ENCODE results near the gene QRICH2. TPM values are rescaled to one million over a fixed set of nuclear protein-coding genes. Genes with fewer than 3 reads are reported as not detected.
"Not testable (repeated sequence)": the region's sequence is repeated elsewhere in the genome, so short reads cannot be mapped to it uniquely, and the experiment has no call there.

Gene QRICH2
- total RNA-seq, 1 donor from 2014 or later = 1.6 TPM

GRCh38 chr17:76326306-76326705 is 18.2 kb upstream of the QRICH2 start:
- no peak for ATAC-seq

GRCh38 chr17:76318586-76318985 is 10.5 kb upstream of the QRICH2 start:
- no peak for ATAC-seq

GRCh38 chr17:76317535-76317934 is 9.5 kb upstream of the QRICH2 start:
- no peak for ATAC-seq

GRCh38 chr17:76314392-76315227 is 6.5 kb upstream of the QRICH2 start:
- no peak for ATAC-seq

GRCh38 chr17:76312735-76313134 is 4.7 kb upstream of the QRICH2 start:
- ATAC-seq = no peak

- ATAC-seq = no peak
These were observed 1.4 kb upstream of the QRICH2 start for GRCh38 chr17:76309461-76309860.

GRCh38 chr17:76307299-76307965 is 644 bp downstream of the QRICH2 start:
- peak; percentile 3 for ATAC-seq

GRCh38 chr17:76305135-76305454 is 3.0 kb downstream of the QRICH2 start:
- not testable (repeated sequence) for ATAC-seq

GRCh38 chr17:76304226-76305134 is 3.6 kb downstream of the QRICH2 start:
- peak; percentile 79 for ATAC-seq

GRCh38 chr17:76297436-76297835 is 10.6 kb downstream of the QRICH2 start:
- no peak for ATAC-seq

- no peak for ATAC-seq
These were observed 11.2 kb downstream of the QRICH2 start for GRCh38 chr17:76296889-76297288.

- ATAC-seq = no peak
These were observed 11.9 kb downstream of the QRICH2 start for GRCh38 chr17:76296186-76296585.

GRCh38 chr17:76293106-76293505 is 15.0 kb downstream of the QRICH2 start:
- ATAC-seq = no peak

- peak; percentile 7 for ATAC-seq
These were observed 15.5 kb downstream of the QRICH2 start for GRCh38 chr17:76292567-76292966.

GRCh38 chr17:76281573-76282371 is 26.3 kb downstream of the QRICH2 start:
- no peak for ATAC-seq

GRCh38 chr17:76280650-76281049 is 27.4 kb downstream of the QRICH2 start:
- no peak for ATAC-seq

- ATAC-seq = no peak
These were observed 28.3 kb downstream of the QRICH2 start for GRCh38 chr17:76279742-76280287.

- ATAC-seq = peak; percentile 55
These were observed 28.9 kb downstream of the QRICH2 start for GRCh38 chr17:76278952-76279741.

- ATAC-seq = no peak
These were observed 29.7 kb downstream of the QRICH2 start for GRCh38 chr17:76278268-76278908.

Measured in esophagus mucosa (tissue), 1 donor.